GM12801 (cell line): Measurements from ENCODE around the gene PIP4K2B.

Source experiments
- CTCF ChIP-seq: IDR thresholded peaks from one replicate; pipeline ENCODE4 v1.5.1; 2011; ENCODE audit warnings: control low read depth; ENCODE audit not compliant: insufficient read length; ENCODE audit errors: extremely low read depth

The PIP4K2B gene

GRCh38 chr17:38766341-38766740 lies 33.0 kb downstream of the PIP4K2B start:
- TF ChIP-seq CTCF, result no peak

- TF ChIP-seq CTCF, result no peak
Observed at GRCh38 chr17:38762231-38762630, 37.1 kb downstream of the PIP4K2B start.

GRCh38 chr17:38761612-38762011 lies 37.7 kb downstream of the PIP4K2B start:
- TF ChIP-seq CTCF, result no peak

- no peak for TF ChIP-seq CTCF
Observed at GRCh38 chr17:38753071-38753506, 46.3 kb downstream of the PIP4K2B start.

- no peak for TF ChIP-seq CTCF
Observed at GRCh38 chr17:38752308-38753070, 46.9 kb downstream of the PIP4K2B start, which contains the start of gene PSMB3. Gene PSMB3 (plus strand): TSS chr17:38752741. CDS start chr17:38752827, 86 bp downstream.

- TF ChIP-seq CTCF, result no peak
Observed at GRCh38 chr17:38751808-38752307, 47.5 kb downstream of the PIP4K2B start.

- no peak for TF ChIP-seq CTCF
Observed at GRCh38 chr17:38751144-38751807, 48.1 kb downstream of the PIP4K2B start.
